ENCODE data around the gene KCNJ12. TPM values are rescaled to one million over a fixed set of nuclear protein-coding genes. Genes with fewer than 3 reads are reported as not detected.
"Not testable (repeated sequence)": the region's sequence is repeated elsewhere in the genome, so short reads cannot be mapped to it uniquely, and the experiment has no call there.

Gene KCNJ12
- total RNA-seq, 1 donor from 2014 or later = 0.56 TPM

- TF ChIP-seq EZH2 (IDR thresholded peaks at IDR 0.05) = no peak
- TF ChIP-seq EZH2phosphoT487 (IDR thresholded peaks at IDR 0.05) = no peak
- no peak for TF ChIP-seq CTCF (IDR thresholded peaks at IDR 0.05)
- DNase-seq (ENCODE audit: low spot score) = no peak
- peak overlapping the region; percentile 50 for H3K27ac Mint-ChIP-seq
- H4K20me1 ChIP-seq (ENCODE audit: low read depth) = no peaks in the 10 kb centered on the region
- H3K9ac ChIP-seq = no peak overlapping the region
- H3K9me3 ChIP-seq (ENCODE audit: low read depth) = no peaks in the 10 kb centered on the region
- no peaks in the 10 kb centered on the region for H3K4me1 Mint-ChIP-seq
- H3K4me2 ChIP-seq = no peak overlapping the region
- H3K9me3 Mint-ChIP-seq = peaks cover 12% of the 10 kb centered on the region
- H2AFZ ChIP-seq (replicated peaks) = no peak overlapping the region
- H3K27me3 ChIP-seq = no peaks in the 10 kb centered on the region
- no peak overlapping the region for H3K4me3 ChIP-seq
- no peaks in the 10 kb centered on the region for H3K79me2 ChIP-seq (ENCODE audit: low read depth)
- H3K36me3 Mint-ChIP-seq = no peaks in the 10 kb centered on the region
- peaks cover 5% of the 10 kb centered on the region for H3K27me3 Mint-ChIP-seq (ENCODE audit: insufficient read depth, low read depth)
- no peak overlapping the region for H3K27ac ChIP-seq
- H3K4me3 Mint-ChIP-seq = no peak overlapping the region
- H3F3A ChIP-seq (ENCODE audit: low read depth) = no peaks in the 10 kb centered on the region
- H3K4me1 ChIP-seq = no peaks in the 10 kb centered on the region
- no peaks in the 10 kb centered on the region for H3K36me3 ChIP-seq
These were observed 42.5 kb downstream of the KCNJ12 start for GRCh38 chr17:21418446-21419298.

- H3K27me3 Mint-ChIP-seq (ENCODE audit: insufficient read depth, low read depth) = no peaks in the 10 kb centered on the region
- Histone ChIP-seq H4K20me1 (ENCODE audit: low read depth) (no peaks in the 10 kb centered on the region), H3K36me3 (no peaks in the 10 kb centered on the region), H3K27me3 (no peaks in the 10 kb centered on the region), H3K4me2 (no peak overlapping the region), H3K79me2 (ENCODE audit: low read depth) (no peaks in the 10 kb centered on the region), H3K4me1 (no peaks in the 10 kb centered on the region), H3K9me3 (ENCODE audit: low read depth) (no peaks in the 10 kb centered on the region), H3F3A (ENCODE audit: low read depth) (no peaks in the 10 kb centered on the region), H3K27ac (no peak overlapping the region), H3K9ac (no peak overlapping the region), H2AFZ (replicated peaks) (no peak overlapping the region), H3K4me3 (no peak overlapping the region)
- H3K27ac Mint-ChIP-seq = peak overlapping the region; percentile 50
- no peak for DNase-seq (ENCODE audit: low spot score)
- no peaks in the 10 kb centered on the region for H3K4me1 Mint-ChIP-seq
- no peak overlapping the region for H3K4me3 Mint-ChIP-seq
- no peaks in the 10 kb centered on the region for H3K36me3 Mint-ChIP-seq
- H3K9me3 Mint-ChIP-seq = peaks cover 8% of the 10 kb centered on the region
- TF ChIP-seq CTCF (IDR thresholded peaks at IDR 0.05) = no peak
- TF ChIP-seq EZH2 (IDR thresholded peaks at IDR 0.05) = no peak
- TF ChIP-seq EZH2phosphoT487 (IDR thresholded peaks at IDR 0.05) = no peak
These were observed 43.4 kb downstream of the KCNJ12 start for GRCh38 chr17:21419299-21420239.

- not testable (repeated sequence) for H3F3A ChIP-seq (ENCODE audit: low read depth); H3K9me3 ChIP-seq (ENCODE audit: low read depth); H3K79me2 ChIP-seq (ENCODE audit: low read depth); H3K36me3 ChIP-seq; H3K9ac ChIP-seq; H3K27ac Mint-ChIP-seq; H3K9me3 Mint-ChIP-seq; H3K4me3 Mint-ChIP-seq; H4K20me1 ChIP-seq (ENCODE audit: low read depth); DNase-seq (ENCODE audit: low spot score); H3K4me2 ChIP-seq; H3K4me1 ChIP-seq; H3K27ac ChIP-seq; H3K36me3 Mint-ChIP-seq; H2AFZ ChIP-seq (replicated peaks); H3K4me3 ChIP-seq; H3K4me1 Mint-ChIP-seq; H3K27me3 ChIP-seq; H3K27me3 Mint-ChIP-seq (ENCODE audit: insufficient read depth, low read depth)
These were observed 44.4 kb downstream of the KCNJ12 start for GRCh38 chr17:21420503-21421090.

GRCh38 chr17:21421421-21422310 lies 45.5 kb downstream of the KCNJ12 start:
- not testable (repeated sequence) for H3K27me3 Mint-ChIP-seq (ENCODE audit: insufficient read depth, low read depth); H3K4me3 ChIP-seq; H3K36me3 ChIP-seq; H3K9ac ChIP-seq; H3K27ac ChIP-seq; H3F3A ChIP-seq (ENCODE audit: low read depth); H3K4me2 ChIP-seq; DNase-seq (ENCODE audit: low spot score); H3K27ac Mint-ChIP-seq; H3K9me3 Mint-ChIP-seq; H3K4me1 ChIP-seq; H3K4me1 Mint-ChIP-seq; H3K27me3 ChIP-seq; H4K20me1 ChIP-seq (ENCODE audit: low read depth); H2AFZ ChIP-seq (replicated peaks); H3K36me3 Mint-ChIP-seq; H3K9me3 ChIP-seq (ENCODE audit: low read depth); H3K4me3 Mint-ChIP-seq; H3K79me2 ChIP-seq (ENCODE audit: low read depth)

- H3K36me3 Mint-ChIP-seq; H3K4me1 ChIP-seq; H3K4me1 Mint-ChIP-seq; H3K27ac ChIP-seq; H2AFZ ChIP-seq (replicated peaks); DNase-seq (ENCODE audit: low spot score); H3K4me3 Mint-ChIP-seq; H3K9me3 ChIP-seq (ENCODE audit: low read depth); H3F3A ChIP-seq (ENCODE audit: low read depth); H3K9me3 Mint-ChIP-seq; H3K27me3 Mint-ChIP-seq (ENCODE audit: insufficient read depth, low read depth); H3K79me2 ChIP-seq (ENCODE audit: low read depth); H3K27me3 ChIP-seq; H3K4me3 ChIP-seq; H4K20me1 ChIP-seq (ENCODE audit: low read depth); H3K9ac ChIP-seq; H3K27ac Mint-ChIP-seq; H3K4me2 ChIP-seq; H3K36me3 ChIP-seq: not testable (repeated sequence)
These were observed 46.4 kb downstream of the KCNJ12 start for GRCh38 chr17:21422311-21423189.
